HEK293T (cell line): ENCODE data around the gene TPK1.

Experiments used
- CTCF ChIA-PET: fragments of 350-600 bp; formaldehyde crosslinking; extraction: SDS; loops from one replicate; lab custom pipeline; 2021; ENCODE audit warnings: antibody characterized with exemption, inconsistent platforms; lab: Yijun Ruan, JAX
- POLR2A ChIA-PET: fragments of 350-600 bp; formaldehyde crosslinking; extraction: SDS; loops from one replicate; lab custom pipeline; 2020; ENCODE audit warnings: antibody characterized with exemption, inconsistent platforms; lab: Yijun Ruan, JAX
- DNase-seq: peaks from one replicate; pipeline ENCODE4 v3.0.0; 2012; ENCODE audit warnings: mixed read lengths; ENCODE audit errors: extremely low spot score
- ARNT ChIP-seq: fragments of 450-650 bp; IDR thresholded peaks from 2 replicates; pipeline ENCODE4 v1.6.1; 2017; ENCODE audit warnings: mild to moderate bottlenecking
- BHLHE40 ChIP-seq: fragments of 450-650 bp; IDR thresholded peaks from 2 replicates; pipeline ENCODE4 v1.6.1; 2016; ENCODE audit warnings: mild to moderate bottlenecking, moderate library complexity, borderline replicate concordance
- CTBP1 ChIP-seq: fragments of 450-650 bp; IDR thresholded peaks from 2 replicates; pipeline ENCODE4 v1.6.1; 2016; ENCODE audit warnings: borderline replicate concordance
- ELF4 ChIP-seq: fragments of 450-650 bp; IDR thresholded peaks from 2 replicates; pipeline ENCODE4 v1.6.1; 2017; ENCODE audit warnings: antibody characterized with exemption
- FOXA1 ChIP-seq: fragments of 450-650 bp; IDR thresholded peaks from 2 replicates; pipeline ENCODE4 v1.6.1; 2016; ENCODE audit warnings: mild to moderate bottlenecking
- FOXK2 ChIP-seq: fragments of 450-650 bp; IDR thresholded peaks from 2 replicates; pipeline ENCODE4 v1.6.1; 2016; ENCODE audit warnings: mild to moderate bottlenecking
- FOXM1 ChIP-seq: fragments of 450-650 bp; IDR thresholded peaks from 2 replicates; pipeline ENCODE4 v1.6.1; 2017; ENCODE audit warnings: mild to moderate bottlenecking, borderline replicate concordance
- HDGF ChIP-seq: fragments of 450-650 bp; IDR thresholded peaks from 2 replicates; pipeline ENCODE4 v1.6.1; 2017; ENCODE audit warnings: antibody characterized with exemption, borderline replicate concordance
- L3MBTL2 ChIP-seq: fragments of 450-650 bp; conservative IDR thresholded peaks from 2 replicates; pipeline ENCODE4 v1.6.1; 2016; ENCODE audit warnings: mild to moderate bottlenecking
- LEF1 ChIP-seq: fragments of 450-650 bp; IDR thresholded peaks from 2 replicates; pipeline ENCODE4 v1.6.1; 2017; ENCODE audit warnings: mild to moderate bottlenecking, borderline replicate concordance
- NFRKB ChIP-seq: fragments of 450-650 bp; IDR thresholded peaks from 2 replicates; pipeline ENCODE4 v1.6.1; 2016; ENCODE audit warnings: mild to moderate bottlenecking, moderate library complexity
- SP1 ChIP-seq: fragments of 450-650 bp; IDR thresholded peaks from 2 replicates; pipeline ENCODE4 v1.6.1; 2017
- SUZ12 ChIP-seq: fragments of 450-650 bp; IDR thresholded peaks from 2 replicates; pipeline ENCODE4 v1.6.1; 2016; ENCODE audit warnings: mild to moderate bottlenecking
- TARDBP ChIP-seq: fragments of 450-650 bp; IDR thresholded peaks from 2 replicates; pipeline ENCODE4 v1.6.1; 2016
- ZNF384 ChIP-seq: fragments of 450-650 bp; IDR thresholded peaks from 2 replicates; pipeline ENCODE4 v1.6.1; 2016
- TF ChIP-seq, protein P1 (sequence below): fragments of 450-650 bp; IDR thresholded peaks from 2 replicates; pipeline ENCODE4 v1.6.1; 2016

The TPK1 gene

GRCh38 chr7:144672869-144673268, 163.0 kb downstream of the TPK1 start:
- CTCF ChIA-PET: no interaction called here
- DNase-seq: no peak
- POLR2A ChIA-PET: no interaction called here
- TF ChIP-seq ARNT: no peak
- no peak for TF ChIP-seq HDGF
- no peak for TF ChIP-seq SUZ12
- no peak for TF ChIP-seq LEF1
- no peak for TF ChIP-seq L3MBTL2
- no peak for TF ChIP-seq FOXK2
- no peak for TF ChIP-seq CTBP1
- no peak for TF ChIP-seq FOXA1
- no peak for TF ChIP-seq ELF4
- TF ChIP-seq NFRKB: no peak
- TF ChIP-seq BHLHE40: no peak
- TF ChIP-seq SP1: no peak
- no peak for TF ChIP-seq ZNF384
- TF ChIP-seq FOXM1: no peak

DNA sequence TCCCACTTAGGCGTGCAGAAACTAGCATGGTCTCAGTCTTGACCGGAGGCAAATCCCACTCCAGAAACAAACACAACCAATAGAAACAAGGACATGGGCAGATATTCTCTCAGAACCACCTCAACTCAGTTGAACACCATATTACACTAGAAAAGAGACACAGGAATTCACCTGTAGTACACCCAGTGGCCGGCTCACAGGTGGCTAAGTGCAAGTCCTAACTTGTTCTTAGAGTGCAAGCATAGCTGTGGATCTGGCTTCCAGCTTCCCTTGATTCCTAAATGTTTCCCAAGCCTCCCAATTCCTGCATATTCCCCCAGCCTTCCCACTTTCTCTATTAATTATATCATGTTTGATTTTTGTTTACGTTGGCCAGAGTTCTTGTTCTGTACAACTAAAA, 164.4 kb downstream of the TPK1 start:
- no peak for DNase-seq
- POLR2A ChIA-PET: no interaction called here
- CTCF ChIA-PET: no interaction called here
- no peak for TF ChIP-seq CTBP1
- no peak for TF ChIP-seq ELF4
- no peak for TF ChIP-seq SP1
- no peak for TF ChIP-seq FOXK2
- TF ChIP-seq FOXA1: no peak
- TF ChIP-seq NFRKB: no peak
- no peak for TF ChIP-seq LEF1
- no peak for TF ChIP-seq L3MBTL2
- TF ChIP-seq, protein P1, sequence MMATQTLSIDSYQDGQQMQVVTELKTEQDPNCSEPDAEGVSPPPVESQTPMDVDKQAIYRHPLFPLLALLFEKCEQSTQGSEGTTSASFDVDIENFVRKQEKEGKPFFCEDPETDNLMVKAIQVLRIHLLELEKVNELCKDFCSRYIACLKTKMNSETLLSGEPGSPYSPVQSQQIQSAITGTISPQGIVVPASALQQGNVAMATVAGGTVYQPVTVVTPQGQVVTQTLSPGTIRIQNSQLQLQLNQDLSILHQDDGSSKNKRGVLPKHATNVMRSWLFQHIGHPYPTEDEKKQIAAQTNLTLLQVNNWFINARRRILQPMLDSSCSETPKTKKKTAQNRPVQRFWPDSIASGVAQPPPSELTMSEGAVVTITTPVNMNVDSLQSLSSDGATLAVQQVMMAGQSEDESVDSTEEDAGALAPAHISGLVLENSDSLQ: no peak
- no peak for TF ChIP-seq ZNF384
- TF ChIP-seq ARNT: no peak
- no peak for TF ChIP-seq SUZ12
- no peak for TF ChIP-seq TARDBP
- TF ChIP-seq HDGF: no peak
- TF ChIP-seq BHLHE40: no peak
- no peak for TF ChIP-seq FOXM1

- ChIA-PET CTCF (interaction anchor here (0.9 kb wide), 1 partner anchor 12 kb away, joined by 8 read pairs; no protein-coding TSS in a partner anchor), POLR2A (no interaction called here)
- TF ChIP-seq BHLHE40 (no peak), LEF1 (no peak), HDGF (no peak), ELF4 (no peak), FOXM1 (no peak), L3MBTL2 (no peak), SP1 (no peak), ZNF384 (no peak), FOXA1 (no peak), NFRKB (no peak)
- TF ChIP-seq, protein P1: no peak
- DNase-seq: no peak
Observed at GRCh38 chr7:144670218-144670617, 165.6 kb downstream of the TPK1 start.

GRCh38 chr7:144668503-144668902, 167.3 kb downstream of the TPK1 start:
- TF ChIP-seq LEF1 (no peak), ARNT (no peak), NFRKB (no peak), ELF4 (no peak), L3MBTL2 (no peak), CTBP1 (no peak), FOXM1 (no peak), TARDBP (no peak), FOXK2 (no peak), ZNF384 (no peak), SP1 (no peak), HDGF (no peak), FOXA1 (no peak), SUZ12 (no peak), BHLHE40 (no peak)
- TF ChIP-seq, protein P1: no peak
- POLR2A ChIA-PET: no interaction called here
- CTCF ChIA-PET: no interaction called here
- DNase-seq: no peak

- ChIA-PET POLR2A (no interaction called here), CTCF (no interaction called here)
- no peak for DNase-seq
Observed at GRCh38 chr7:144665689-144666381, 170.0 kb downstream of the TPK1 start.

More at GRCh38 chr7:144665689-144666381, 170.0 kb downstream of the TPK1 start:
- no peak for TF ChIP-seq CTBP1
- TF ChIP-seq ZNF384: no peak
- no peak for TF ChIP-seq LEF1
- TF ChIP-seq FOXM1: no peak
- TF ChIP-seq L3MBTL2: no peak
- TF ChIP-seq NFRKB: no peak
- TF ChIP-seq FOXA1: no peak
- TF ChIP-seq SUZ12: no peak
- no peak for TF ChIP-seq HDGF
